Astrocyte (in vitro differentiated cells and primary cell): ENCODE results near the gene PHF21B. TPM values are rescaled to one million over a fixed set of nuclear protein-coding genes. Genes with fewer than 3 reads are reported as not detected.
A peak's percentile ranks its signal among the peaks of the same experiment; 100 is the strongest.

Experiments
- DNase-seq: peaks from one replicate; pipeline ENCODE4 v3.0.0-alpha.2; 2010; ENCODE audit warnings: low read depth
- FAIRE-seq: peaks from 2 replicates; lab custom pipeline; 2011; peaks lifted over from hg19 to GRCh38; lab: Jason Lieb, UNC
- H2AFZ ChIP-seq: 2 replicates; pipeline ENCODE4 v1.6.0; 2012; ENCODE audit warnings: low read depth, low read length, inconsistent platforms
- H3K27ac ChIP-seq: 2 replicates; pipeline ENCODE4 v1.5.1; 2011; ENCODE audit warnings: low read depth, low read length, inconsistent platforms
- H3K27me3 ChIP-seq: 2 replicates; pipeline ENCODE4 v1.6.0; 2011; ENCODE audit warnings: low read length, inconsistent platforms; ENCODE audit not compliant: insufficient read depth
- H3K36me3 ChIP-seq: 2 replicates; pipeline ENCODE4 v1.5.1; 2011; ENCODE audit warnings: low read length, inconsistent platforms; ENCODE audit not compliant: insufficient read depth
- H3K4me1 ChIP-seq: 2 replicates; pipeline ENCODE4 v1.5.1; 2011; ENCODE audit warnings: low read length, inconsistent platforms; ENCODE audit not compliant: insufficient read depth
- H3K4me2 ChIP-seq: 2 replicates; pipeline ENCODE4 v1.6.0; 2012; ENCODE audit warnings: low read length, inconsistent platforms
- H3K4me3 ChIP-seq: 2 replicates; pipeline ENCODE4 v1.5.1; 2011; ENCODE audit warnings: low read depth, mild to moderate bottlenecking, low read length, inconsistent platforms; ENCODE audit not compliant: insufficient read depth
- H3K79me2 ChIP-seq: 2 replicates; pipeline ENCODE4 v1.6.0; 2012; ENCODE audit warnings: mild to moderate bottlenecking, low read length, inconsistent platforms; ENCODE audit not compliant: insufficient read depth
- H3K9ac ChIP-seq: 2 replicates; pipeline ENCODE4 v1.6.0; 2012; ENCODE audit warnings: mild to moderate bottlenecking, low read length, inconsistent platforms
- H3K9me3 ChIP-seq: 2 replicates; pipeline ENCODE4 v1.5.1; 2012; ENCODE audit warnings: low read depth, mild to moderate bottlenecking, low read length, inconsistent platforms; ENCODE audit not compliant: insufficient read depth
- H4K20me1 ChIP-seq: 2 replicates; pipeline ENCODE4 v1.6.0; 2012; ENCODE audit warnings: low read length, inconsistent platforms; ENCODE audit not compliant: insufficient read depth
- H3K27ac Mint-ChIP-seq: one replicate; pipeline ENCODE4 v1.8.0; 2021; ENCODE audit warnings: mild to moderate bottlenecking, mixed read lengths; ENCODE audit not compliant: unreplicated experiment
- H3K27me3 Mint-ChIP-seq: one replicate; pipeline ENCODE4 v1.8.0; 2021; ENCODE audit warnings: low read depth, mixed read lengths; ENCODE audit not compliant: unreplicated experiment
- H3K36me3 Mint-ChIP-seq: one replicate; pipeline ENCODE4 v1.8.0; 2021; ENCODE audit warnings: low read depth, mixed read lengths; ENCODE audit not compliant: unreplicated experiment
- H3K4me1 Mint-ChIP-seq: one replicate; pipeline ENCODE4 v1.8.0; 2021; ENCODE audit warnings: low read depth, mixed read lengths; ENCODE audit not compliant: unreplicated experiment
- H3K4me3 Mint-ChIP-seq: one replicate; pipeline ENCODE4 v1.8.0; 2021; ENCODE audit warnings: mild to moderate bottlenecking, moderate library complexity, mixed read lengths; ENCODE audit not compliant: unreplicated experiment
- H3K9me3 Mint-ChIP-seq: one replicate; pipeline ENCODE4 v1.8.0; 2021; ENCODE audit warnings: mild to moderate bottlenecking, mixed read lengths; ENCODE audit not compliant: unreplicated experiment
- CTCF ChIP-seq: IDR thresholded peaks from 2 replicates; pipeline ENCODE4 v1.5.1; 2011; ENCODE audit warnings: low read depth, mild to moderate bottlenecking, inconsistent platforms, low read length, moderate library complexity; ENCODE audit not compliant: insufficient read depth
- EZH2 ChIP-seq: IDR thresholded peaks from 2 replicates; pipeline ENCODE4 v1.6.1; 2012; ENCODE audit warnings: mild to moderate bottlenecking, low read length, inconsistent platforms; ENCODE audit not compliant: insufficient read depth
- total RNA-seq: library from RNA; stranded (reverse); gene quantifications from 2 replicates; pipeline ENCODE4 v1.2.1, GENCODE V29; 2021

The PHF21B gene
- total RNA-seq, 1 donor from 2014 or later: 6.3 TPM

- Histone ChIP-seq H3K27ac (no peak overlapping the region), H3K9ac (no peak overlapping the region), H2AFZ (no peak overlapping the region), H3K9me3 (no peaks in the 10 kb centered on the region), H3K4me3 (no peak overlapping the region), H3K36me3 (no peaks in the 10 kb centered on the region), H3K27me3 (no peaks in the 10 kb centered on the region), H3K4me1 (no peaks in the 10 kb centered on the region), H3K4me2 (no peak overlapping the region), H4K20me1 (peaks cover 9% of the 10 kb centered on the region), H3K79me2 (peaks cover 5% of the 10 kb centered on the region)
- no peaks in the 10 kb centered on the region for H3K9me3 Mint-ChIP-seq
- DNase-seq (no peak), FAIRE-seq (no peak)
- peaks cover 4% of the 10 kb centered on the region for H3K27me3 Mint-ChIP-seq
- peaks cover 13% of the 10 kb centered on the region for H3K36me3 Mint-ChIP-seq
- H3K4me1 Mint-ChIP-seq: peaks cover 8% of the 10 kb centered on the region
- H3K4me3 Mint-ChIP-seq: no peak overlapping the region
- TF ChIP-seq CTCF (no peak), EZH2 (no peak)
- no peak overlapping the region for H3K27ac Mint-ChIP-seq
These were observed 12.7 kb downstream of the PHF21B start for GRCh38 chr22:44997060-44997459.

- no peak overlapping the region for H3K4me2 ChIP-seq
- no peaks in the 10 kb centered on the region for H3K36me3 ChIP-seq
- no peaks in the 10 kb centered on the region for H3K4me1 ChIP-seq
- no peak for FAIRE-seq
- Mint-ChIP-seq H3K4me1 (peaks cover 8% of the 10 kb centered on the region), H3K27ac (no peak overlapping the region), H3K4me3 (no peak overlapping the region), H3K27me3 (peaks cover 4% of the 10 kb centered on the region), H3K36me3 (peaks cover 10% of the 10 kb centered on the region), H3K9me3 (no peaks in the 10 kb centered on the region)
- H3K4me3 ChIP-seq: no peak overlapping the region
- no peaks in the 10 kb centered on the region for H3K9me3 ChIP-seq
- DNase-seq: no peak
- H3K79me2 ChIP-seq: peaks cover 5% of the 10 kb centered on the region
- no peak overlapping the region for H3K9ac ChIP-seq
- no peak overlapping the region for H3K27ac ChIP-seq
- peaks cover 9% of the 10 kb centered on the region for H4K20me1 ChIP-seq
- TF ChIP-seq EZH2 (no peak), CTCF (no peak)
- H2AFZ ChIP-seq: no peak overlapping the region
- H3K27me3 ChIP-seq: no peaks in the 10 kb centered on the region
These were observed 13.2 kb downstream of the PHF21B start for GRCh38 chr22:44996648-44997047.

- Histone ChIP-seq H3K79me2 (peaks cover 5% of the 10 kb centered on the region), H3K4me3 (no peak overlapping the region), H2AFZ (no peak overlapping the region), H3K4me1 (no peaks in the 10 kb centered on the region), H4K20me1 (peaks cover 14% of the 10 kb centered on the region), H3K9me3 (no peaks in the 10 kb centered on the region), H3K27me3 (no peaks in the 10 kb centered on the region), H3K9ac (no peak overlapping the region), H3K36me3 (no peaks in the 10 kb centered on the region), H3K27ac (no peak overlapping the region), H3K4me2 (no peak overlapping the region)
- peaks cover 8% of the 10 kb centered on the region for H3K4me1 Mint-ChIP-seq
- no peak for TF ChIP-seq CTCF
- TF ChIP-seq EZH2: no peak
- no peak overlapping the region for H3K4me3 Mint-ChIP-seq
- FAIRE-seq: no peak
- H3K9me3 Mint-ChIP-seq: no peaks in the 10 kb centered on the region
- H3K27ac Mint-ChIP-seq: peak overlapping the region; percentile 12
- peaks cover 8% of the 10 kb centered on the region for H3K36me3 Mint-ChIP-seq
- peaks cover 4% of the 10 kb centered on the region for H3K27me3 Mint-ChIP-seq
- DNase-seq: no peak
These were observed 13.7 kb downstream of the PHF21B start for GRCh38 chr22:44996120-44996519.
